ENCODE data around the gene CDH2.
"Not testable (repeated sequence)": the region's sequence is repeated elsewhere in the genome, so short reads cannot be mapped to it uniquely, and the experiment has no call there.

The CDH2 gene

DNA sequence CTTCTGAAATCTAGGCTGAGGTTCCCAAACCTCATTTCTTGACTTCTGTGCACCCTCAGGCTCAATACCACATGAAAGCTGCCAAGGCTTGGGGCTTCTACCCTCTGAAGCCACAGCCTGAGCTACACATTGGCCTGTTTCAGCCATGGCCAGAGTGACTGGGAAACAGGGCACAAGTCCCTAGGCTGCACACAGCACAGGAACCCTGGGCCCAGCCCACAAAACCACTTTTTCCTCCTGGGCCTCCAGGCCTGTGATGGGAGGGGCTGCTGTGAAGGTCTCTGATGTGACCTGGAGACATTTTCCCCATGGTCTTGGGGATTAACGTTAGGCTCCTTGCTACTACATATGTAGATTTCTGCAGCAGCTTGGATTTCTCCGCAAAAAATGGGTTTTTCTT lies 270.7 kb downstream of the CDH2 start:
- not testable (repeated sequence) for DNase-seq (ENCODE audit: low spot score)

DNA sequence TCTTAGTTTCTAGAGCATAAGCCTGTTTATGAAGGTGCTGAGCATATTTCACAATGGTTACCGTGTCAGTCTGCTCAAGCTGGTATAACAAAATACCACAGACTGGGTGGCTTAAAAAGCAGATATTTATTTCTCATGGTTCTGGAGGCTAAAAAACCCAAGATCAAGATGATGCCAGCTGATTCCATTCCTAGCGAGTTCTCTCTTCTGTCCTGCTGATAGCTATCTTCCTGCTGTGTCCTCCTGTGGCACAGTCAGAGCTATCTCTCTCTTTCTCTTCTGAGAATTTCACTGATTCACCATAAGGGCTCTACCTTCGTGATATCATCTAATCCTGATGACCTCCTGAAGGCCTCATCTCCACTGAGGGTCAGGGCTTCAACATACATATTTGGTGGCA lies 273.0 kb downstream of the CDH2 start:
- no peak for DNase-seq (ENCODE audit: low spot score)

GRCh38 chr18:27901424-27902226 lies 275.3 kb downstream of the CDH2 start:
- DNase-seq (ENCODE audit: low spot score): no peak
